NCI-H526 (cell line): Measurements from ENCODE around the gene AP2B1.
"Not testable (repeated sequence)": the region's sequence is repeated elsewhere in the genome, so short reads cannot be mapped to it uniquely, and the experiment has no call there.

ENCODE experiments used
- DNase-seq, 2 experiments: peaks; one replicate each; lab custom pipeline; 2025; lab: John Stamatoyannopoulos, UW

Gene AP2B1

DNA sequence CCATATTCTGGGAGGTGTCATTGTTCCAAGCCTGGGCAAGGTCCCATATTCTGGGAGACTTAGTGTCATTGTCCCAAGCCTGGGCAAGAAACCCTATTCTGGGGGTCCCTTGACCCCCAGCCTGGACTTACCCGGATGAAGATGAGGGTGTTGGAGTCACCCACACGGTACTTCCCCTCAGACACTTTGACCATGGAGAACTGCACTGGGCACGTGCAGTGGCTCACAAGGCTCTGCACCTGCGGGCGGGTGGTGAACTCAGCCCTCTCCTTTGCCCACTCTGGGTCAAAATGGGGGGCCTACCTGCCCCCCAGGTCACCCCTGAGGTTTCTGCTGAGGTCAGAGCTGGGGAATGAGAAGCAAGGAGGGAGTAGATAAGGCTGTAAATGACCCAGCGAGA lies 161.9 kb downstream of the AP2B1 start:
- DNase-seq: no peak

DNA sequence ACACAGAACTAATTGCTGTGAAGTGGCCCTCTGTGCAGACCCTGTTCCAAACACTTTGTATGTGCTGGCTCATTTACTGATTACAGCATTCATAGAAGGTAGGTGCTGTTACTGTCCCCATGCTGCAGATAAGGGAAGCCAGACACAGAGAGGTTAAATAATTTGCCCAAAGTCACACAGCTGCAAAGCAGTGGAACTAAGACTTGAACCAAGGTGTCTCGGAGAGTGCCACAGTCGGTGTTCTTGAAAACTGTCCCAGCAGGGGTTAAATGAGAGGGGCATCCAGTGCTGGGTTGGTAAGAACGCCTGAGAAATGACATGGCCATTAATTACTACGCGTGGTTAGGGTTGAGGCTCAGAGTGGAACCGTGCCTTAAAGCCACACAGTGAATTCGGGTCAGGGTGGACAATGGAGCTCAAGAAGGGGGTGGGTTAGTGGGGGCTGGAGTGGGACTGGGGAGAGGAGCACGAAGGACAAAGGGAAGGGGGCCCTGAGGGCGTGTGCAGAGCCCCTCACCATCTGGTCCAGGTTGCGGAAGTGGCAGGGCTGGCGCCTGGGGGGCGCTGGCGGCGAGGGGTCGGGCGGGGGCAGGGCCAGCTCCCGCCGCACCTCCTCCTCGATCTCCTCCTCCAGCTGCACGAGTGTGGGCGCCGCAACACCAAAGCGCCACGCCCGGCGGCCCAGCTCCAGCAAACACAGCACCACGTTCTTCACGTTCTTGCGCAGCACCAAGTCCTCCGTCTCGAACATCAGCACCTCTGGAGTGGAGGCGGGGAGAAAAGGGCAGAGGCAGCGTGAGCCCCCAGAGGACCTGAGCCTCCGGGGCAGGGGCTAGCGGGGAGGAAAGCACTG lies 162.7 kb downstream of the AP2B1 start:
- peak in 1 of 2 experiments; percentile 43 for DNase-seq

DNA sequence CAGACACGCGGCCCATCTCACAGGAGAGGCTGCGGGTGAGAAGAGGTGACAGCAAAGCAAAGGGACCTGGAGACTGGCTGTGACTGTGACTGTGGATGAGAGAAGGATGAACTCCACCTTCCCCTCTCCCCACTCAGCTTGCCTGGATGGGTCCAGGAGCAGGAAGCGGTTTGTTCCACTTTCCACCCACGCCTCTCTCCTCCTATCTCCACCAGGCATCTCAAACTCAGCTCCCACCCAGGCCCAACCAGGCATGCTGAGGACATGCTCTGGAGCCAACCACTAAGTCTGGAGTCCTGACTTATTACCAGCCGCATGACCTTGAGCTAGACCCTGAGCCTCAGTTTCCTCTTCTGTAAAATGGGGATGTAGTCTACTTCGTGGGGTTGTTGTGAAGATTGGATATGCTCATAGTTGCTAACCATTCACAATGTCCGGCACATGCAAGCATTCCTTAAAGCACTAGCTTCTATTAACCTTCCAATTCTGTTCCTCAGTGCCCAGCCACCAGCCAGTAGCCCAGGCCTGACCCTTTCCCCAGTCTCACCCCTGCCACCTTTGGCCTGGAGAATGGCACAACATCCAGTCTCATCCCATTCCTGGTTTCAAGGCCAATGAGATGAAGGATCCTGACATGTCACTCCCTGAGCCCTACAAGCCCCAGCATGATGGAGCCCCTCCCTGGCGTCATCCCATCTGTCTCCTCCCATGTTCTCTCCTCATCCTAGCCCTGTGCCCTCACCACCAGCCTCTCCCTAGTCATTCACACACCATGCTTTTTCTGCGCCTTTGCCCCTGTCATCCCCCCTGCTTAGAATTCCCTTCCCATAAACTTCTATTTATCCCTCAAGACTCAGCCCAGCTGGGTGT lies 163.6 kb downstream of the AP2B1 start:
- DNase-seq: no peak

DNA sequence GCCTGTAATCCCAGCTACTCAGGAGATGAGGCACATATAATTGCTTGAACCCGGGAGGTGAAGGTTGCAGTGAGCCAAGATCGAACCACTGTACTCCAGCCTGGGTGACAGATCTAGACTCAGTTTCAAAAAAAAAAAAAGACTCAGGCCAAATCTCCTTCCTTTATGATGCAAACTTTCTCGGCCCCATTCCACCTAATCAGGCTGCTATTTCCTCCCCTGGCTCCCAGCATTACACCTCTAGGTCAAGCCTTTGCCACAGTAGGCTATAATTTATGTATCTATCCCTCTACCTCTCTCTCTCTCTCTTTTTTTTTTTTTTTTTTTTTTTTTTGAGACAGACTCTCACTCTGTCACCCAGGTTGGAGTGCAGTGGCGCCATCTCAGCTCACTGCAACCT lies 164.4 kb downstream of the AP2B1 start:
- DNase-seq: not testable (repeated sequence)

GRCh38 chr17:35752471-35752870 lies 165.3 kb downstream of the AP2B1 start:
- DNase-seq: no peak

GRCh38 chr17:35752945-35753764 lies 166.0 kb downstream of the AP2B1 start, which contains the start of gene GAS2L2:
Gene GAS2L2 (minus strand): TSS chr17:35753239. CDS start chr17:35752850, 389 bp downstream.
- no peak for DNase-seq

DNA sequence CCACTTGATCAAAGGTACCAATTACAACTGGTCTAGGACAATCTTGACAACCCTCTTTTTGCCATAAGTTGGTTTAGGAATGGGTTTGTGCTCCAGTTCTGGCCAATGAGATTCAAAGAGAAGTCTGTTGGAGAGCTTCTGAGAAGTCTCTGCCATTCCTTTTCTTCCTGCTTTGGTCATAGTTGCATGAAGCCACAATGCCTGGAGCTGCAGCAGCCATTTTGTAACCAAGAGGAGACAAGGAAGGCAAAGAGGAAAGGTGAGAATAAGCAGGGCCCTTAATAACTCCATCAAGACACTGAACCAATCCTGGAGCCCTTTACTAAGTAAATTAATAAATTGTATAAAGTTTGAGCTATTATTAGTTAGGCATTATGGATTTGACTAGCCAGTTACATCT lies 170.1 kb downstream of the AP2B1 start:
- DNase-seq: no peak

- no peak for DNase-seq
These were observed 173.5 kb downstream of the AP2B1 start, which contains the start of gene C17orf50 for GRCh38 chr17:35760587-35760986. Gene C17orf50 (plus strand): TSS chr17:35760887. CDS start chr17:35760942, 55 bp downstream.

DNA sequence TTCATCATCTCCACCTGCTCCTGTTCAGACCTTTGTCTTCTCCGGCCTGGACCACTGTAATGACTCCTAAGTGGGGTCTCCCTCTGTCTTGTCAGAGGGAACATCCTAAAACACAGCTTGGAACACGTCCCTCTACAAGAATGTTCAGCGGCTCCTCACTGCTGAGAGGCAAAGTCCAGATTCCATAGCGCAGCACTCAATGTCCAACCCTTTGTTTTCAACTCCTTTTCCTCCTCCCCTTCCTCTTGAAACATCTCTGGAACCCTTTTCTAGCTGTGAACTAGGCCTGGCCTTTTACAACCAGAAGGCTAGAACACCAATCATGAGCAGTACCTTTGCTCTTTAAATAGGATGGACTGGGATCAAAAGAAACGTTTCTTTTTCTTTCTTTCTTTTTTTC lies 174.5 kb downstream of the AP2B1 start:
- DNase-seq: no peak

DNA sequence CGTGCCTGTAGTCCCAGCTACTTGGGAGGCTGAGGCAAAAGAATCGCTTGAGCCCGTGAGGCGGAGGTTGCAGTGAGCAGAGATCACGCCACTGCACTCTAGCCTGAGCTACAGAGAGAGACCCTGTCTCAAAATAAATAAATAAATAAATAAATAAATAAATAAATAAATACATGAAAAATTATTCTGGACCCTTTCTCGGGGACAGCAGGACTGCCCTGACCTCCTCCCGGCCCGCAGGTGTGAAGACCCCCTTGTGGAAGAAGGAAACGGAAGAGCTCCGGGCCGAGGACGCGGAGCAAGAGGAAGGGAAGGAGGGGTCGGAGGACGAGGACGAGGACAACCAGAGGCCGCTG lies 176.6 kb downstream of the AP2B1 start:
- no peak for DNase-seq

DNA sequence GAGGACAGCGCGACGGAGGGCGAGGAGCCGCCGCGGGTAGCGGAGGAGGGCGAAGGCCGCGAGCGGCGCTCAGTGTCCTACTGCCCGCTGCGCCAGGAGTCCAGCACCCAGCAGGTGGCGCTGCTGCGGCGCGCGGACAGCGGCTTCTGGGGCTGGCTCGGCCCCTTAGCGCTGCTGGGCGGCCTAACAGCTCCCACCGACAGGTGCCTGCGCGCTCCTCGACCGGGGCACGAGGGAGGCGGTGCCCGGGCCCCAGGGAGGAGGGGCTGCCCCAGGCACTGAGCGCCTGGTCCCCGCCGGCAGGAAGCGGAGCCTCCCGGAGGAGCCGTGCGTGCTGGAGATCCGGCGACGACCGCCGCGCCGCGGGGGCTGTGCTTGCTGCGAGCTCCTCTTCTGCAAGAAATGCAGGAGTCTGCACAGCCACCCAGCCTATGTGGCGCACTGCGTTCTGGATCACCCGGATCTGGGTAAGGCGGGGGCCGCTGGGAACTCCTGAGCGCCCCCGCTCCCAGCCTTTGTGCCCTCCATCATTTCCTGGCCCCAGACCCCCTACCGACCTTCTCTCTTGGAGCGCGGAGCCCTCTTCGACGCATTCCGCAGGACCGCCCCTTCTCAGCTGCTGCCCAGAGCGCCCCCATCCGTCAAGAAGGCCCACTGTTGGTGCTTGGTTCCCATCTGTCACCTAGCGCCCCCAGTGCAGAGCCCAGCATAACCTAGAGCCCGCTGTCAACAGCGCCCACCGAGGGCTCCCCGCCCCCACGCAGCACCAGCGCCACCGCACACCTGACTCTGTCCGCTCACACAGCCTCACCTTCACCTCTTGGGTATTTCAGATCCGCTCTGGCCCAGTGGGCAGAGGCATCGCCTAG lies 177.2 kb downstream of the AP2B1 start:
- DNase-seq: peak; percentile 82 to 95

- DNase-seq: no peak
These were observed 178.1 kb downstream of the AP2B1 start for GRCh38 chr17:35765086-35765710.

DNA sequence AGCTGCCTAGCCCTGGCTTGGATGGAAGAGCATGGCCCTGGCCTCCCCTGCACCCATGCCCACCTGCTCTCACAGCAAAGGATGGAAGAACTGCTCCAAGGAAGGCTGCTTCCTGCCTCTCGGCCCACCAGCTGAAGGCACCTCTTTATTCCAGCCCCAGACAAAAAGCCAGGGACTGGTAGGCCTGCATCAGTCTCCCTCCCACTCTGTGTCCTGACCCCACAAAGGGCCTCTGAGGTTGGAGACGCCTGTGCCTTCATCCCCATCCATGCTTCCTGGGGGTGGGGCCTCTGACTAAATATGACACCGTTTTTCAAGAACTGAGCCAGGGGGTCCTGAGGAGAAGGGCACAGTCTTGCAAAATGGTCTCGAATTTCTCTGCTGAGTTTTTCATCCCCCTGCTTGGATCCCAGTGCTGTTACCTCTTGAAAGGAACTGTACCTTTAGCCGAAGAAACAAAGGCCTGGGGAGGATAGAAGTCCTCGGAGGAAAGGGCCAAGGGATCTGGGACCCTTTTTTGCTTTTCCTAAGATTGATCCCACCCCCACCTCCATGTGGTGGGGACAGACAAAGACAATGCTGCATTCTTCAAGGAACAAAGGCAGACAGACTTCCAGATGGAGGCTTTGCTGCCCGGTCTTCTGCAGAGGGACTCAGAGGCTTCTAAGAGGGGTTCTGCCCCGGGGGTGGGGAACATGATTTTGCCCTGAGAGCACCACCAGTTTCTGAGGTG lies 178.8 kb downstream of the AP2B1 start:
- DNase-seq: no peak

DNA sequence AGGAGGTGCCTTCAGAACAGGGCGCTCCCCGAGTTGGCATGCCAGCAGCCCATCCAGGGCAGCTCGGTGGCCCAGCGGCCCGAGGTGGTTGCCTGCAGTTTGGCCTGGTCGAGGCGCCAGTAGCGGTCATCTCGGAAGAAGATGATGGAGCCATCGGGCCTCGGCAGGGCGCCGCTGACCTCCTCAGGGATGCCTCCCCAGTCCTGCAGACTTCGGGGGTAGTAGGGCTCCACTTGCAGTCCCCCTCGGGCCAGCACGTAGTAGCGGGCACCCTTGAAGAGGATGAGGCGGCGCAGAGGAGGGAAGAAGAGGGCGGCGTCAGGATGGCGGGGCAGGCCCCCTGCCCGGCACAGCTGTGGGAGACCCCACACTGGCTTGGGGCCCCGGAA lies 179.4 kb downstream of the AP2B1 start:
- no peak for DNase-seq

DNA sequence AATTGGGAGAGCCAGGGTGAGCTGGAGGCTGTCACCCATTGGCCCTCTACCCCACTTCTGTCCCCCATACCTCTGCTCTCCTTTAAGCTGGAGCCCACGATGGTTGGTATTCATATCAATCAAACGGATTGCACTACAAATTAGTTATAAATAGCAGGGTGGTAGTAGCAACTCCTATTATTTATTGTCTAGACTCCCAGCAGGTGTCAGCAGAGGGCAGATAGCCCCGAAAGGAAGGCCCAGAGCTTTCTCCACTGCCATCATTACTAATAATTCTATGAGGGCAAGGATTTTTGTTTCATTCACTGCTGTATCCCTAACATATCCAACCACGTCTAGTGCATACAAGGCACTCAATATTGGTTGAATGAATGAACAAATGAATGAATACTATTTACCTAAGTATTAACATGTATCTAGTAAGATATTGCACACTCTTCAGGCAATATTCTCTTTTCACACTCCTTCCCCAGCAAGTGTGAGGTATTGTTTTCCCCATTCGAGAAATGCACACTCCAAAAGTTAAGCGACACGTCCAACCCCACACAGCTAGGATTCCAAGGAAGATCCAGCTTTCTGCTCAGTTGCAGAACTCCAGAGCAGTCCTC lies 179.9 kb downstream of the AP2B1 start:
- peak in 1 of 2 experiments; percentile 20 for DNase-seq

DNA sequence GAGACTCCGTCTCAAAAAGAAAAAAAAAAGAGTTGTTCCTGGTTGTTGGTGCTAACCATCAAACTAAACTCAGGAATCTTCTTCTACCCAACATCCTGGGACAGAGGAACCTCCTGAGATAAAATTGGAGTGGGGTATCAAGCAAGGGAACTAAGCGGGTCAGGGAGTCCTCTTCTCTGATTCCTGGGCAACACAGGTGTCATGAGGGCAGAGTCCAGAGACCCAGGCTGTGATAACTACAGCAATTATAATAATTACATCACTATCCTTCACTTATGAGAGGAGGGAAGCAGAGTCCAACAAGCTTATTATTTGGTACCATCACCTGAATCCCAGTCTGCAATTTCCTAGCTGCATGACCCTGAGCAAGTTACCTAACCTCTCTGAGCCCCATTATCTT lies 181.7 kb downstream of the AP2B1 start:
- DNase-seq: no peak

DNA sequence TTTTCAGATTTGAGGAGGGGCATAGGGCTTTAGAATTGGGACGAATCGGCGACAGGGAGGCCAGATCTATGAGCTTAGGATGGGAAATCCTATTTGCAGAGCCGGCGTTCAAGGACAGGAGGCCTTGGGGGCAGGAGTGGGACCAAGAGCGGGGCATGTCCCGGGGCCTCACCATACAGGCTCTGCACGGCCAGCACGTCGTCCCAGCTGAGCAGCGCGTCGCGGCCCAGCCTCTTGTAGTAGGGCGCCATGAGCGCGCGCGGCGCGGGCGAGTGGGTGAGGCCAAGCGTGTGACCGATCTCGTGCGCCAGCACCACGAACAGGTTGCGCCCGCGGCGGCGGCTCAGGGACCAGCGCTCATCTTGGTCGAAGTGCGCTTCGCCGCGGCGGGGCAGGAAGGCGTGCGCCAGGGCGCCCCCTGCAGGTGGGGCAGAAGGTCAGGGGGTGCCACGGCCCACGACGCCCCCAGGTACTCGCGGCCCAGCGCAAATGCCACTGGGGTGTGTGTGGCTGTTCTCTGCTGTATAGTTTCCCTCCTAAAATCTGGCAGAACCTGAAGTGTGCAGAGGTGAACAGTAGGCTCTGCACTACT lies 182.9 kb downstream of the AP2B1 start:
- no peak for DNase-seq

DNA sequence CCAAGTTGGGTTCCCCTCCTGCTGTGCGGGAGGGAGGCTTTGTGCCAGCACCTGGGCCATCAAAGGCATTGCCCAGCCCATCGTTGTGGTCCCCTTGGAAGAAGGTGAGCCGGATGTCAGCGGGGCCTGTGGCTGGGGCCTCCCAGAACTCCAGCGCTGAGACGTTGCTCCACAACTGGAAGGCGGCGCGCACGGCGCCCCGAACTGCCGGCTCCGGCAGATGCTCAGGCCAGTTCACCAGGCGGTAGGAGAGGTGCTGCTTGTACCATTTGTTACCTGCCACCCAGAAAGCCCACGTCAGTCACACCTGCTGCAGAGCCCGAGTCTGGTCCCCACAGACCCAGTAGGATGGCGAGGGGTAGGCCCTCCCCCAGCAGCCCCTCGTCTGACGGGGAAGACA lies 186.0 kb downstream of the AP2B1 start:
- no peak for DNase-seq
